Transverse colon (tissue), 4 donors: ENCODE results near the gene ARPP19. TPM values are rescaled to one million over a fixed set of nuclear protein-coding genes. Genes with fewer than 3 reads are reported as not detected.
A peak's percentile ranks its signal among the peaks of the same experiment; 100 is the strongest.

Source experiments
- DNase-seq: peaks from one replicate; pipeline ENCODE4 v3.0.0-alpha.2; 2019
- H3K27ac ChIP-seq, 4 donors: fragments of 200-600 bp; sonication (generic); 2 replicates each; pipeline ENCODE4 v1.5.1; 2016 to 2018; ENCODE audit warnings: inconsistent platforms in 4 of 4
- H3K27me3 ChIP-seq: fragments of 200-600 bp; sonication (generic); 2 replicates; pipeline ENCODE4 v1.5.1; 2017; ENCODE audit warnings: inconsistent platforms
- H3K36me3 ChIP-seq, 4 donors: fragments of 200-600 bp; sonication (generic); 2 replicates each; pipeline ENCODE4 v1.5.1; 2017 to 2019; ENCODE audit warnings: inconsistent platforms in 4 of 4
- H3K4me1 ChIP-seq, 4 donors: fragments of 200-600 bp; sonication (generic); 2 replicates each; pipeline ENCODE4 v1.5.1; 2017 to 2020; ENCODE audit warnings: inconsistent platforms in 4 of 4
- H3K4me3 ChIP-seq, 4 donors: fragments of 200-600 bp; sonication (generic); 1 replicate in 1 of 4; 2 replicates in 3 of 4; pipeline versions ENCODE4 v1.5.1 to v1.6.1; 2017 to 2019; ENCODE audit warnings: inconsistent platforms in 4 of 4
- H3K9me3 ChIP-seq, 2 donors: fragments of 200-600 bp; sonication (generic); 2 replicates each; pipeline ENCODE4 v1.5.1; 2017 to 2019; ENCODE audit warnings: inconsistent platforms in 2 of 2
- CTCF ChIP-seq, 5 experiments: fragments of 200-600 bp in 3 of 5; fragments of 450-650 bp in 2 of 5; sonication (generic) in 3 of 5; IDR thresholded peaks; 1 replicate in 2 of 5; 2 replicates in 3 of 5; pipeline ENCODE4 v1.5.1; 2016 to 2017; ENCODE audit warnings: antibody characterized with exemption in 5 of 5, inconsistent platforms in 3 of 5, mild to moderate bottlenecking in 2 of 5, moderate library complexity in 1 of 5
- EP300 ChIP-seq: sonication (generic); formaldehyde crosslinking; IDR thresholded peaks from one replicate; pipeline ENCODE4 v1.6.1; 2017; ENCODE audit warnings: antibody characterized with exemption, low read depth
- POLR2A ChIP-seq: fragments of 450-650 bp; IDR thresholded peaks from one replicate; pipeline ENCODE4 v1.6.1; 2016; ENCODE audit warnings: antibody characterized with exemption, mild to moderate bottlenecking, moderate library complexity
- POLR2AphosphoS5 ChIP-seq, 3 donors: sonication (generic); formaldehyde crosslinking; IDR thresholded peaks; one replicate each; pipeline ENCODE4 v1.6.1; 2016; ENCODE audit warnings: antibody characterized with exemption in 3 of 3
- WGBS, 2 donors: methylation state at CpG; one replicate each; pipeline ENCODE4 v1.1.5; 2018; ENCODE audit warnings: low coverage in 1 of 2; 5-methylcytosine and 5-hydroxymethylcytosine counted together
- in situ Hi-C, 4 donors: fragments of 200-750 bp; cut with MboI; loops; one replicate each; pipeline versions ENCODE4 v1.15.0 to v1.15.1; 2017; ENCODE audit warnings: low sequenced_read_pairs in 3 of 4, low pct_ligation_motif_present in 1 of 4, low pct_unique_long_range_greater_than_20kb in 1 of 4
- intact Hi-C: fragments of 100-400 bp; cut with DNase I; formaldehyde crosslinking; loops from one replicate; pipeline ENCODE4 v1.15.1; 2023; ENCODE audit warnings: low total_unique reads
- total RNA-seq, 4 donors: library from RNA; depleted of rRNA; stranded (reverse); fragments of >200 nt; gene quantifications; one replicate each; pipeline ENCODE4 v1.1.0, GENCODE V29; 2016

ARPP19 gene
- total RNA-seq, 4 donors from 2014 or later = 33.8 to 92.4 (median 55.4) TPM

GRCh38 chr15:52546031-52546751, 22.6 kb downstream of the ARPP19 start:
- TF ChIP-seq POLR2AphosphoS5 (IDR thresholded peaks at IDR 0.05) (peak in 1 of 3 donors; percentile 8), EP300 (no peak)
- in situ Hi-C loops = no loop called here
- WGBS, 2 donors = 98% methylated on average over 5 of the region's 5 CpGs; no CpG with 5 or more reads in 1 of the 2 donors
- H3K9me3 ChIP-seq = no peaks in the 10 kb centered on the region
- intact Hi-C loops = no loop called here
- no peak overlapping the region for H3K27ac ChIP-seq
- H3K36me3 ChIP-seq = peaks cover 0 to 16% (median 6%) of the 10 kb centered on the region in 4 donors
- no peak overlapping the region for H3K4me3 ChIP-seq
- no peaks in the 10 kb centered on the region for H3K27me3 ChIP-seq
- DNase-seq = no peak
- H3K4me1 ChIP-seq = no peaks in the 10 kb centered on the region

GRCh38 chr15:52540374-52541012, 28.3 kb downstream of the ARPP19 start:
- H3K4me1 ChIP-seq = no peaks in the 10 kb centered on the region
- 60 to 66% methylated on average over 2 to 3 of the region's 3 CpGs for WGBS, 2 donors
- no peak for DNase-seq
- no peak for TF ChIP-seq POLR2AphosphoS5 (IDR thresholded peaks at IDR 0.05)
- TF ChIP-seq POLR2A = no peak
- no peak for TF ChIP-seq CTCF (IDR thresholded peaks at IDR 0.05)
- TF ChIP-seq EP300 = no peak
- no peak overlapping the region for H3K4me3 ChIP-seq
- no peaks in the 10 kb centered on the region for H3K36me3 ChIP-seq
- intact Hi-C loops = no loop called here
- no peak overlapping the region for H3K27ac ChIP-seq
- in situ Hi-C loops = no loop called here
- peaks cover 2% of the 10 kb centered on the region for H3K27me3 ChIP-seq
- no peaks in the 10 kb centered on the region for H3K9me3 ChIP-seq

- no peak for DNase-seq
- in situ Hi-C loops = no loop called here
- WGBS, 2 donors = 89% methylated on average over 4 to 8 of the region's 8 CpGs
Observed at GRCh38 chr15:52537459-52537858, 31.4 kb downstream of the ARPP19 start.

GRCh38 chr15:52532427-52532826, 36.4 kb downstream of the ARPP19 start:
- Histone ChIP-seq H3K27ac (no peak overlapping the region), H3K36me3 (no peaks in the 10 kb centered on the region), H3K4me3 (no peak overlapping the region), H3K9me3 (no peaks in the 10 kb centered on the region), H3K4me1 (peaks cover 0 to 20% (median 14%) of the 10 kb centered on the region in 4 donors), H3K27me3 (peaks cover 66% of the 10 kb centered on the region)
- no peak for DNase-seq
- TF ChIP-seq EP300 (no peak), POLR2A (no peak), CTCF (IDR thresholded peaks at IDR 0.05) (no peak)
- in situ Hi-C loops (no loop called here), intact Hi-C loops (no loop called here)
- 68% methylated on average over 2 of the region's 2 CpGs; no CpG with 5 or more reads in 1 of the 2 donors for WGBS, 2 donors

More at GRCh38 chr15:52537459-52537858, 31.4 kb downstream of the ARPP19 start:
- Histone ChIP-seq H3K4me3 (no peak overlapping the region), H3K27ac (no peak overlapping the region), H3K9me3 (no peaks in the 10 kb centered on the region), H3K4me1 (no peaks in the 10 kb centered on the region), H3K27me3 (peaks cover 24% of the 10 kb centered on the region), H3K36me3 (no peaks in the 10 kb centered on the region)
- intact Hi-C loops = no loop called here
- TF ChIP-seq POLR2A (no peak), EP300 (no peak), CTCF (IDR thresholded peaks at IDR 0.05) (no peak), POLR2AphosphoS5 (IDR thresholded peaks at IDR 0.05) (no peak)
